GM11168 (cell line): ENCODE measurements around the gene RPUSD3.

Experiments
- in situ Hi-C: fragments of 300-500 bp; cut with MboI; formaldehyde crosslinking; loops from one replicate; pipeline ENCODE4 v1.12.0; 2022; ENCODE audit warnings: low sequenced_read_pairs; ENCODE audit not compliant: unreplicated experiment

RPUSD3 gene

DNA sequence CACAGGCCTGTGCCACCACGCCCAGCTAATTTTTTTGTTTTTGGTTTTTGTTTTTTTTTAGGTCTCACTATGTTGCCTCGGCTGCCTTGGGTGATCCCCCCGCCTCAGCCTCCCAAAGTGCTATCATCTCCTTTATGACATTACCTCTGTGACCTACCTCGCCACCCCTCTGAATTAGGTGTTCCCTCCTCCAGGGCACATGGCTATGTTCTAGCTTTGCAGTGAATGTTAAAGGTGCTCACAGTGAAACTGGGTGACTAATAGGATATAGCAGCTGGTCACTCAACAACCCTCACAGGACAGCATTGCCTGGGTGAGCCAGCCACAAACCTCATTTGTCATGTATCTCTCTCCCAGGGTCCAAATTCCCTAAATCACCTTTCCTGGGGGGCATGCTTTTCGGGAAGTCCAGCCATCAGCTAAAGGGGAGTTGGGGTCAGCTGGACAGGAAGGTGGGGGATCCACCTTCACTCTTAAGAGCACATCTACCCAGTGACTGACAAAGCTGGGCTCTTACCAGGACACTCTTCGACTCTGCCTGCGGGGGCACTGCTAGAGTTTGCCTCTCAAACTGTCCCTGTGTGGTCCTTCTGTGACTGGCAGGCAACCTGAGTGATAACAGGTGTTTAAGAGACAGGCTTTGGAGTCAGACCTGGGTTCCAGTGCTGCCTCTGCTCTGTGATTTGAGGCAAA, 35.3 kb downstream of the RPUSD3 start:
- in situ Hi-C loops = no loop called here

DNA sequence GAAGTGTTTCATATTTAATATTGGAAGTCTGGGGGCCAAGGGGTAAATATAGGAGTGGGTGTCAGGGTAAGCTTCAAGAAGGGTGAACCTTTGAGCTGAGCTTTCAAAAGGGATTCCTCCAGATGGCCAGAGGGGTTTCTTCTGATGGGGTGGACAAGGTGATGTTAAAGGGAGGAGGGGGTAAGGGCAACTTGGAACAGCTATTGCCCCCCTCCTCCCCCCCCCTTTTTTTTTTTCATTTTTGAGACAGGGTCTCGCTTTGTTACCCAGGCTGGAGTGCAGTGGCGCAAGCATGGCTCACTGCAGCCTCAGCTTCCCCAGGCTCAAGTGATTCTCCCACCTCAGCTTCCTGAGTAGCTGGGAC, 35.8 kb downstream of the RPUSD3 start:
- in situ Hi-C loops = no loop called here

DNA sequence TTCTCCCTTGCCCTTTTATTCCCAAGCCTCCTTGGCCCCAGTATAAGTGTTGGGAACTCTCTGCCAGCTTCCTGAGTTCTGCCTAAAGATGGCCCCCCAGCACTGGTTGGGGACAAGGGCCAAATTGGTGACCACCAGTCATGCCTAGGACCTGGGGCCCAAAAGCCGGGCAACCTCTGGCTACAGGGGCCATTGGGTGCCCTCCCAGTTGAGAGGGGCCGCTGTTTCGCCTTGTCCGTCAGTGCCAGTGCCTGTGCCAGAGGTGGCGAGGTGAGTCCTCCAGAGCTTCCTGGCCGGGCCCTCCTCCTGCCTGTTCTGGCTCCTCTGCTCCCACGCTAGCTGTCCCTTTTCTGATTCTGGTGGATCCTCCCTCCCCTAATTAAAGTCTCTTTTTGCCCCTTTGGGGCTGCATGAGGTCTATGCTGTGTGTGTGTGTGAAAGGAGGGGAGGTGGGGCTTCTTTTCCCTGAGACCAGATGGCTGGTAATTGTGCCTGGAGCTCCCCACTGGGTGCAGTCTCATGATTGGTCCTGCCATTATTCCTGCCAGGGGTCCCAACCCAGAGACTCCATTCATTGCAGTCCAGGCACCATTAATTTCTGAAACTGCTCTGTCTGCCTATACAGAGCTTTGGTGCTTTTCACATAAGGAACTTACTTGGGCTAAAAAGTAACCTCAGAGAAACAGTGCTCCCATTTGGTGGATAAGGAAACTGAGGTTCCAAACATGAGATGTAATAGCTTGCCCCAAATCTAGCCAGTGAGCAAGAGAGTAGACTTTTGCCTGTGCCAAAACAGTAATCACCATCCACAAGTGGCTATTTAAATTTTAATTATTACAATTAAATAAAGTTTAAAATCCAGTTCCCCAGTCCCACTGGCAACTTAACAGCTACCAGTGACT, 36.9 kb downstream of the RPUSD3 start:
- in situ Hi-C loops = no loop called here

DNA sequence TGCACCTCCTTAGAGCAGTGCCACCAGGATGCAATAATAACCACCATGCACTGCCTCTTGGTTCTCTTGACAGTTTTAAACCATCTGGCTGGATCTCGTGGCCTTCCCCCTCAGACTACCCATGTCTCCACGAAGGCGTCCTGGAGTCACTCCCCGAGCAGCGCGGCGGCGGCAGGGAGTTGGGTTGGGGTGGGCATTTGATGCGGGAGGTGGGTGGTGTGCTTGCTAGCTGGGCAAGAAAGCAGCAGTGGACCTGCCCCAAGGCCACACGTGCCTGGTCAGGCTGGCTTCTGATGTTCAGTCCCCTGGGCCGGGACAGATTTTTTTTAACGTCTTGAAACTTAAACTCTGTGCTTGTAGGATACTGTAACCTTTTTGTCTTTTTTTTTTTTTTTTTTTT, 37.7 kb downstream of the RPUSD3 start:
- in situ Hi-C loops = no loop called here

DNA sequence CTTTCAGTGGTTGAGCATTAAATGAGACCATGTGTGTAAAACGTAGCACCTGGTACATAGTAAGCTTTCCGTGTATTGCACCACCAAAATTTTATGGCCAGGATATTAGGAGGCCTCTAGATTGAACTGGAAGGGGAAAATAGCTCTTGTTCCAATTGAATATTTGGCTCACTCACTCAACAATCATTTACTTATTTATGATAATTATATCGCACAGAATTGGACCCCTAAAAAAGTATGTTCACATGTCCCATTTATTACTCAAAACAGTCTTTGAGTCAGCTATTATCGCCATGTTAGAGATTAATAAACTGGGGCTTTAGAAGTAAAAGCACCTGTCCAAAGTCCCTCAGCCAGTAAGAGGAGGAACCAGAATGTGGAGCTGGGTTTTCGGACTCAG, 38.8 kb downstream of the RPUSD3 start:
- in situ Hi-C loops = no loop called here

GRCh38 chr3:9803494-9803893, 40.3 kb downstream of the RPUSD3 start:
- in situ Hi-C loops = no loop called here

- in situ Hi-C loops = no loop called here
These were observed 43.3 kb downstream of the RPUSD3 start for GRCh38 chr3:9800529-9800928.

DNA sequence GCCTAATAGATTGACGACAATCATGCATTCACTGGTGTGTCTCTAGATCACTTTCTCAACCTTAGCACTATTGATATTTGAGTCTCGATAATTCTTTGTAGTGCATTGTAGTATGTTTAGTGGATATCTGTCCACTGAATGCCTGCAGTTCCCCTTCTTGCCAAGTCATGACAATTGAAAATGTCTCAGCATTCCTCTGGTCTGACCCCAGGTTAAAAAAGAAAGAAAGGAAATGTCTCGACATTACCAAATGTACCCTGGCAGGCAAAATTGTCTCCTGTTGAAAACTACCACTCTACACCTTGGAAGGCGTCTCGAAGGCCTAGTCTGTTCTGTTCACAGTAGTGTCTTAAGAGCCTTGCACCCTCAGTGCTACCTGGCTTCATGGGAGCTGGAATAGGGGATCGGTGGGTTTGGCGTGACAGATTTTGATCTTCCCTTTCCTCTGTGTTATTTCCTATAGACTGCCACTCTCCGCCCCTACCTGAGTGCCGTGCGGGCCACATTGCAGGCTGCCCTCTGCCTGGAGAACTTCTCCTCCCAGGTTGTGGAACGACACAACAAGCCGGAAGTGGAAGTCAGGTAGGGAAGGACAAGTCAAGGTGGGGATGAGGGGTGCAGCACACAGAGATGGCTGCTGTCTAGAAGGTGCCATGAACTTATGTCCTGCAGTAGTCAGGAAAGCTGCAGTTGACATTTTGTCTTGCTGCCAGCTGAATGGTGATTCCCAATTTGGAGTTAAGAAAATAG, 46.4 kb downstream of the RPUSD3 start:
- in situ Hi-C loops = no loop called here

GRCh38 chr3:9795207-9795606, 48.6 kb downstream of the RPUSD3 start:
- in situ Hi-C loops = no loop called here

GRCh38 chr3:9794400-9794799, 49.4 kb downstream of the RPUSD3 start:
- in situ Hi-C loops = no loop called here

GRCh38 chr3:9793161-9793781, 50.5 kb downstream of the RPUSD3 start:
- in situ Hi-C loops = no loop called here

- in situ Hi-C loops = no loop called here
These were observed 51.2 kb downstream of the RPUSD3 start, which contains the start of the genes ARPC4 and TADA3 for GRCh38 chr3:9792405-9793160. Gene ARPC4 (plus strand): TSS chr3:9793082. CDS start chr3:9793122, 40 bp downstream. Gene TADA3 (minus strand): TSS chr3:9792473. CDS start chr3:9791466, 1,007 bp downstream.

DNA sequence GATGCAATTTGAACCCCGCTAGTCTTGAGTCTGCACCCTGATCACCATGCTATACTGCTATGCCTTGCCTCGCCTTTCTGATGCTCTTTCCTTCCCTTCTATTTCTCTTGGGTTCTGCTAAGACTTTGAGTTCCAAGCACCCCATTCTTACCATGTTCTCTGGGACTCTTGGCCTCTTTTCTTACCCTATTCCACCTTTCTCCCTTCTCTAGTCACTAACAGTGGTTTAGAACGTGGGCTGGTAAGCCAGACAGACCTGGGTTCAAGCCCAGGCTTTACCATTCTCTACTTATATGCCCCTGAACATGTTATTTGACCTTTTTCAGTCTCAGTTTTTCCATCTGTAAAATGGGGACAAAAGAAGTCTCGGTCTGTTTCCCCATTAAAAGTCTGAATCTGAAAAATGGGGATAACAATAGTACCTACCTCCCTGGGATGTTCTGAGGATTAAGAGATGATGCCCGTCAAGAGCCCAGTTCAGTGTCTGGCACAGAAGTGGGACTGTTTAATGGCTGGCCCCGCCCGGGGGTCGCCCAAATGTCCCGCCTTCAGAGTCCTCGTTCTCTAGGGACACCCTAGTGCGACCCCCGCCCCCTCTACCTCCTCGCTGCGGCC, 51.9 kb downstream of the RPUSD3 start:
- in situ Hi-C loops = no loop called here

GRCh38 chr3:9791127-9791526, 52.7 kb downstream of the RPUSD3 start:
- in situ Hi-C loops = no loop called here
